ENCODE results near the gene FBXL22.
A peak's percentile ranks its signal among the peaks of the same experiment; 100 is the strongest.
"Not testable (repeated sequence)": the region's sequence is repeated elsewhere in the genome, so short reads cannot be mapped to it uniquely, and the experiment has no call there.

The FBXL22 gene

DNA sequence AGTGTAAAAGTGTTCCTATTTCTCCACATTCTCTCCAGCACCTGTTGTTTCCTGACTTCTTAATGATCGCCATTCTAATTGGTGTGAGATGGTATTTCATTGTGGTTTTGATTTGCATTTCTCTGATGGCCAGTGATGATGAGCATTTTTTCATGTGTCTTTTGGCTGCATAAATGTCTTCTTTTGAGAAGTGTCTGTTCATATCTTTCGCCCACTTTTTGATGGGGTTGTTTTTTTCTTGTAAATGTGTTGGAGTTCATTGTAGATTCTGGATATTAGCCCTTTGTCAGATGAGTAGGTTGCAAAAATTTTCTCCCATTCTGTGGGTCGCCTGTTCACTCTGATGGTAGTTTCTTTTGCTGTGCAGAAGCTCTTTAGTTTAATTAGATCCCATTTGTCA lies 20.4 kb downstream of the FBXL22 start:
- not testable (repeated sequence) for DNase-seq

- not testable (repeated sequence) for DNase-seq
Measured at GRCh38 chr15:63620760-63621159, 23.6 kb downstream of the FBXL22 start.

DNA sequence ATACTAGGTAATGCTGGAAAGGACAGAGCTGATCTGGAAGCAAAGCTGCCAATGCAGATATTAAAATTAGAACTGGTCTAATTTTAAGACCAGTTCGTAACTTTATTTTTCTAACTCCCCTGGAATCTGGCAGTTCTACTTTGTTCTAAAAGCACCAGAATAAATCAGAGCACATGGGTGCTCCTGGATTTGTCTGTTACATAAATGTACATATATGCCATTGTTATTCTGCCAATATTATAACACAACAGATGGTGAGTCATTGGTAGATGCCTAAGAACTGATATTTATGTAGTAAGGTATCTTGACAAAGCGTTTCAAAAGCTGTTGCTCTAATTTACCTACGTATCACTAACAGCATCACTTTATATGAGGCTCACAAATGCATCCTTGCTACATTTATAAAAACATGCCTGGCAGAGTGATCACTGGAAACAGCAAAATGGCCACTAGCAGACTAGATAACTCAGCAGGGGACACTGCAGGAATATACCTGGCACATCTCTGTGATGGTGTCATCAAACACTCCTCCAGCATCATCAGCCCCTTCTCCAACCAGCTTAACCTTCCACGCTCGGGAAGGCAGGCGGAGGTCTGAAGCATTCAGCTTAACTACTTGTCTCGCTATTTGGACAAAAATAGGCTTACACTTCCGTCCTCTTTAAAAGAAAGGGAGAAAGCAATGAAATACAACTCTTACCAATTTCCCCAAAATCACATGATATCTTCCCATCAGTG lies 26.2 kb downstream of the FBXL22 start:
- DNase-seq, result no peak

DNA sequence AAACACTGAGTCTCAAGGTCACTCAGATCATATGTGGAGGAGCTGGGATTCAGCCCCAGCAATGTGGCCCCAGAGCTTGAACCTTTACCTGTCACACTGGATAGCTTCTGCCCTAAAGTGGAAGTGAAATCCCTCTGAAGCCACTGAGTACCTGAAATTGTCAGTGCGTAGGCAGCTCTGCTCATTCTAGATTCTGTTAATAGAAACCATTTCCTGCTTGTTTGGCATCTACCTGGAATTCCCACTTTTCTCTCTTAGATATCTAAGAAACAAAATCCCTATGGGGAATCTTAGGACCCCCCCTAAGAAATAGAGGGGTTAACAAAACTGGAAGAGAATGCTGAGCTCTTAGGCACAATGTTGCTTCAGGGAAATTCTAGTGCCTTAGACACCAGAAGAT lies 29.8 kb downstream of the FBXL22 start:
- no peak for DNase-seq

- DNase-seq, result no peak
Measured at GRCh38 chr15:63628123-63628822, 31.1 kb downstream of the FBXL22 start.

DNA sequence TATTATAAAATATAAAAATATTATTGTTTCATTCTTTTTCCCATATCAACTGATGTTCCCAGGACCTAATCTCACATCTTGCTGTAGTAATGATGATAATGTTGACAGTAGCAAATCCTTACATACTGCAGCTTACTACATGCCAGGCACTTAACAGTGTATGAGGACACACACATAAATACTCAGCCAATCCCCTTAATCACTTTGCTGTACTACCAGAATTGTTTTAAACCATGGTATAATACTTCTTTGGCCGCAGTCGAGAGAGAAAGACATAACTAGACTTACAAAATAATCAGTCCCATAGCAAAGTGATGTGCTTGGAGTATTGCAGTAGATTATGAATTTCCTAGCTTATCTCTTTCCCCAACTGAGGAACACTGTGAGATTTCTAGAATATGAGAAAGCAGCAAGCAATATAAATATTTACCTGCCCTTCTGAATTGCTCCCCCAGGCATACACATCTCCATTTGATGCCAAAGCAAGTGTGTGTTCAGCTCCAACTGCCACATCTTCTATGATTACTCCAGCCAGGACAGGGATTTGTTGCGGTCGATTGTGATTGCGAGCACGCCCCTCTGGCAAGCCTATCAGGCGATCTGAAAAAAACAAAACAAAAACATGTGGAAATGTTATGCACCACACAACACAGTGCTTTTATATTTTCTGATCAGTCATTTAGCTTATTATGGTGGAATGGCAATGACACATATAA lies 33.0 kb downstream of the FBXL22 start:
- DNase-seq, result no peak

GRCh38 chr15:63633312-63633711 lies 36.1 kb downstream of the FBXL22 start:
- no peak for DNase-seq

DNA sequence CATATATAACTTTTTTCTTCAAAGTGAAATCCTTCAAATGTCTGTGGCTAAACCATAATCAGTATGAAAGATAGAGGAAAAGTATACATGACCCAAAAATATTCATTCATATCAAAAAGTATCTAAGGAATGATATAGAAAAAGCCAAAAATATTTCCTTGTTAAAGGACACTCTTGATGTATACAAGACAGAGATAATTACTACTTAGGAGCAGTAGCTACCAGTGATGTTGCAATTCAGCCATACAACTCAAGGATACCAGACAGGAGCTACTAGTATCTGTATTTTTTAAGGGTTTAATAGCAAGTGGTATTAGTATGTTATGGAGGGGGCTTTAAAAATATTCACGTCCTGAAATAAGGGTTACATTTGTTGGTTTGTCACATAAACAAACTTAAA lies 37.0 kb downstream of the FBXL22 start:
- no peak for DNase-seq

DNA sequence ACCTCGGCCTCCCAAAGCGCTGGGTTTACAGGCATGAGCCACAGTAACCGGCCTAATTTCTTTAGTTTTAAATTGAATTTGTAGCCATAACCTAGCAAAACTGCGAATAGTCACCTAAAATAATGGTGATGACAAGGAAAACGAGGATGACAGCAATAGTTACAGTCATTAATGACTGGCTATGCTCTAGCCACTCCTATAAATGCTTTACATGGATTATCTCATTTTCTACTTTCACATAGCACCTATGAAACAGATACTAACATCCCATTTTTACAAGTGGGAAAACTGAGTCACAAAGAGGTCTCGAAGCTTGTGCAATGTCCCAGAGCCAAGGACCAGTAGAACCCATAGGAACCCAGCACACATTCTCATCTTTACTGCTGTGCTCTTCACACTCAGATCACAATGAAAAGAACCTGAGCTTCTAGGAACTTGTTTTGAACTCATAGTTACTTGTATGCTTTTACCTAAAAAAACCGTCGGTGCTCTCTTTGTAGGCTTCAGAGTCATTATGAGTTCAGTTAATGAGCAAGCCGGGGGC lies 39.4 kb downstream of the FBXL22 start:
- no peak for DNase-seq

GRCh38 chr15:63638839-63639238 lies 41.7 kb downstream of the FBXL22 start:
- peak; percentile 33 for DNase-seq

DNA sequence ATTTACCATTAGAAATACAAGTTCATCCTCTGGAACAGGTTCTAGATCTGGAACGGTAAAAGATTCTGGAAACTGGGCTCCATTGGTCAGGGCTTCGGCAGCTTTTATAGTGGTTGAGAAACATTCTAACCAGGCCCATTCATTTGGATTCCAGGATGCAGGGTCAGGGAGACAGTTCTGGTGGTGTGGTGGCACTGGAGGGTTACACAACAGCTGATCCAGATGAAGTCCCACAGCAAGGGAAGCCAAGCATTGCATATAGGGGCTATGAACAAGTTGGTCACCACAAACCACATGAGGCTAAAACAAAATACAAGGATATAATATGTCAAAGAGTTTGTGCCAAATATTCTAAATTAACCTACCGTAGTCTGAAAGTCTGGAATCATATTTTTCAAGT lies 43.0 kb downstream of the FBXL22 start:
- no peak for DNase-seq
